Inferior parietal cortex (tissue), 1 donor: ENCODE results near the gene VWA8.
"Not testable (repeated sequence)": the region's sequence is repeated elsewhere in the genome, so short reads cannot be mapped to it uniquely, and the experiment has no call there.

Source experiments
- DNase-seq: peaks from one replicate; pipeline ENCODE4 v3.0.0-alpha.2; 2016; ENCODE audit errors: extremely low spot score

Gene VWA8

DNA sequence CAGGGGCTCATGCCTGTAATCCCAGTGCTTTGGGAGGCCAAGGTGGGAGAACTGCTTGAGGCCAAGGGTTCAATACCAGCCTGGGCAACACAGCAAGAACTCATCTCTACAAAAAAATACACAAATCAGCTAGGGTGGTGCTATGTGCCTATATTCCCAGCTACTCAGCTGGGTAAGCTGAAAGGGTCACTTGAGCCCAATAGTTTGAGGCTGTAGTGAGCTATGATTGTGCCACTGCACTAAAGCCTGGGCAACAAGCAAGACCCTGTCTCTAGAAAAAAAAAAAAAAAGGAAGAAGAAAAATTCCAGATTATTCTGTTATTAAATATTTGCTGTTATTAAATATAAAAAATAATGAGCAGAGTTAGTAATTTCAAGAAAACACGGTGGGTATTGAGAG, 372.5 kb downstream of the VWA8 start:
- DNase-seq, result no peak

GRCh38 chr13:41587490-41587889, 373.4 kb downstream of the VWA8 start:
- no peak for DNase-seq

DNA sequence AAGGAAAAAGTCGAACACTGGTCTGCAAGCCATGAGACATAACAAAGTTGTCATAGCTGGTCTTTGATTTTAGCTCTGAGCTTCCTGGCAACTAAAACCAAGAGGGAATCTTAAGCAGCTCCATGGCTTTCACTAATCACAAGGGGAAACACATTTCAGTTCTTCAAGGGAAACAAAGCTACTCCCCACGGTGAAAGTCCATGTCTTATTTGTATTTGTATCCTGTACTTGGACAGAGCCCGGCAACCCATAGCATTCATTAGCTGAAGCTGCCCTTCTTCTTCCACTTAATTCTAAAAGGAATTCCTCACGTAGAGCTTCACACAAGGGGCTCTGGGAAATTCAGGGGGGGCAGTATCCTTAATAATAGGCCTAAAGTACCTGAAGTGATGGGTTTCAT, 374.7 kb downstream of the VWA8 start:
- DNase-seq, result no peak

DNA sequence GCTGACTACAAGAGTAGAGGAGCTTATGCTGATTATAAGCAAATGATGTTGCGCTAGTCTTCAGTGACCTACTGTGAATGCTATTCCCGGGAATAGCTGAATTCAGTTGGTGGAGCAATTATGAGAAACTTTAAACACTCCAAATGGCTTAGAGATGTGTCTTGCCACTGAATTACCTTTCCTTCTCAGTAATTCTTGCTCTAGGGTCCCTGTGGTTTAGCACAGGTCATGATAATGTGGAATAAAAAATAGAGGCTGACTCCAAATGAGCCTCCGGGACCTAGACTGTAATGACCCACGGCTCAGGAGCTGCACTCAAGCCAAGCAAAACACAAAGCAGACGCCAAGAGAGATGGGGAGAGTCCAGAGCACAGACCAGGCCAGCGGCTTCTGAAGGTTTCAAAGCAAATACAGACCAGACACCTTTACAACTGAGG, 378.9 kb downstream of the VWA8 start:
- DNase-seq, result no peak

DNA sequence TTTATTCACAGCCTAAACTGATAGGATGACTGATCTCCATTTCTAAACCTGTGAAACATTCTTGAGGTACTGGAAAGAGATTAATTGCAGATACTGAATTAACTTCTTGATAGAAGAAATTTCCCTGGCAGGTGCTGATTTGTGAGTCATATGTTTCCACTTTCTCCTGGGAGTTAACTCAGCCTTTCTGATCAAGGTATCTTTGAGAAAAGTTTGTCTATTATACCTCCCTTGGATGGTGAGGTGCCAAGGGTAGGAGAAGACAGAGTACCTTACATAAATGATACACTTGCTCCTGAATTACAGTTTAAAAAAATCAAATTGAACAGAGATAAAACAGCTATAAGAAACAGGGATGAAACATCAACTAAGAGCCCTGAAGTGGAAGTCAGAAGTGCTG, 380.6 kb downstream of the VWA8 start:
- no peak for DNase-seq

GRCh38 chr13:41579881-41580280, 381.0 kb downstream of the VWA8 start:
- DNase-seq, result no peak

GRCh38 chr13:41579168-41579567, 381.7 kb downstream of the VWA8 start:
- DNase-seq, result no peak

DNA sequence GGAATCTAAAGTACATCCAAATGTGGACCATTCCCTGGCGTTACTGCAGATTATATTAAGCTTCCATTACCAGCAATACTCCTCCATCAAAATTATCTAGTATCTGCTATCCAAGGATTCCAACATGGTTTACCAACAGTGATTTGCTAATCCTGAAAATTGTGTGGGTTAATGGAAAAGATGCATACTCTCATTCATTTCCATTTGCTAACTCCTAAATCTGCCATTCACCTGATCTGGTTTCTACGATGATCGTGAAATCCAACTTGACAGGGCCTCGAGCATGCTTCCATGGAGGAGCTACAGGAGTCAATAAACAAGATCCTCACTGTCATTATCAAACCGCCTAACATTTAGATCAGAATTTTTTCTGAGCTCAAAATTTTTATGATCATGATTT, 382.5 kb downstream of the VWA8 start:
- DNase-seq, result no peak

DNA sequence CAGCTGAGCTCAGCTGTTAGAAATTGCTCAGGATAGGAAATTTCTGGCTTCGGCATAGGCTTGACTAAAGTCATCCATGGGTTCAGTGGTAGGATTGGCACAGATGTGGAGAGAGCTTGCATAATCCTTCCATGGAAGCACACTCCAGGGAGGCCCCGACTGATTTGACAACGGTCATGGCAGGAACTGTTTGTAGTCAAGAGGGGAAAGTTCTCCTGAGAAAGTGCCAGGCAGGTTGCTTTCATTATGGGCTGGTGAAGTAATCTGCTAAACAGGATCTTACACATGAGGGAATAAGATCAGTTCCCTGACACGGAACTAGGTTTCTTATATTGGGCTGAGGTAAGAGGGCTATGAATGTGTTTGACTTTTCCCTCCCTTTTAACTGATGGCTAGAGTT, 383.5 kb downstream of the VWA8 start:
- no peak for DNase-seq

GRCh38 chr13:41573640-41574039, 387.3 kb downstream of the VWA8 start:
- DNase-seq, result not testable (repeated sequence)

- not testable (repeated sequence) for DNase-seq
Measured at GRCh38 chr13:41571817-41572340, 389.0 kb downstream of the VWA8 start.

DNA sequence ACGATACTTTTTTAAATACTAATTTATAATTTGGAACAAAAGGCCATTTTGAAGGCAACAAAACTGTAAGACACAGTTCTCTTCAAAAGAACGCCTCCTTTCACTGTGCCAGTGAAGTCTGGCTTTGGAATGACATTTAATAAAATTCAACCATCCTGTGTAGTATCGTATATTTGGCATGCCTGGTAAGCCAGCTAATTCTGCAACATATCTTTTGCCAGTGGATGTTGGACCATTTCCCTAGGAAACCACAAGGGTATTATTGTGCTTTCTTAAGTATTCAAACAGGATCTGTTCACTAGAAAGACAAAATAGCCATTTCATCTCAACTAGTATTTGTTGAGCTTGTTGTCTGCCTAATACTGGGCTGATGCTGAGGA, 391.9 kb downstream of the VWA8 start:
- peak; percentile 74 for DNase-seq

- peak; percentile 53 for DNase-seq
Measured at GRCh38 chr13:41568143-41568971, 392.6 kb downstream of the VWA8 start.

- DNase-seq, result no peak
Measured at GRCh38 chr13:41567363-41567762, 393.5 kb downstream of the VWA8 start.

DNA sequence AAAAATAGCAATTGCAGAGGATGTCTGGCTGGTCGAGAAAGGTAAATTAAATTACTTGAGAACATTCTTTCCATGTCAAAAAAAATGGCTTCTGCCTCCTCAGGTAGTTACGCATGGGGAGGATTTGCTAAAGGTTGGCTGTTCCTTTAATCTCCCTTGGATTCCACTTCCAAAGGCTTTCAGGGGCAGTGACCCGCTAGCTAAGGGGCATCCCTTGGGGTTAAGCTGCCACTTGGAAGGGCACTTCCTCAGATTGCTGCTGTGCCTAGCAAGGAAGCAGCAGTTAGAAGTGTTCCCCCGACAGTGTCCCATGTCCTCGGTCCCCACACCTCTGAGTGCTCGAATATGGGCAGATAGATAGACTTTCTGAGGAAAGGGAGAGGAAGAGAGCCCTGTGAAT, 395.1 kb downstream of the VWA8 start:
- DNase-seq, result no peak

GRCh38 chr13:41565216-41565615, 395.7 kb downstream of the VWA8 start:
- DNase-seq, result peak; percentile 66

DNA sequence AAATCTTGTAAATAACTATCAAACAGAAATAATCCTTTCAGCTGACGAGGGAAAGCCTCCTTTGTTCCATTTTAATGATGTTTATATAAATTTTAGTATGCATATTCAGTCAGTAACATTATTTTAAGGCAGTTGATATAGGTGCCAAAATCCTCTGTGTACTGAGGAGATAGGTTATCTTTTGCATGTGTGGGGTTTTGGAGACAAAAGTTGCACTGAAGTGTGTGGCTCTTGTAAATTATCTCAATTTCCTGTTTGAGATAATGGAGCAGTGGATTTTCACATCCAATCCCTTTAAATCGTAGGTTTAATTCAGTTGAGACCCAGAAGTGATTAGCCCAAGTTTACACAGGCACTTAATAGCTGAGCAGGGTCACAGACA, 396.9 kb downstream of the VWA8 start:
- no peak for DNase-seq

- peak; percentile 56 for DNase-seq
Measured at GRCh38 chr13:41563341-41563983, 397.4 kb downstream of the VWA8 start.

DNA sequence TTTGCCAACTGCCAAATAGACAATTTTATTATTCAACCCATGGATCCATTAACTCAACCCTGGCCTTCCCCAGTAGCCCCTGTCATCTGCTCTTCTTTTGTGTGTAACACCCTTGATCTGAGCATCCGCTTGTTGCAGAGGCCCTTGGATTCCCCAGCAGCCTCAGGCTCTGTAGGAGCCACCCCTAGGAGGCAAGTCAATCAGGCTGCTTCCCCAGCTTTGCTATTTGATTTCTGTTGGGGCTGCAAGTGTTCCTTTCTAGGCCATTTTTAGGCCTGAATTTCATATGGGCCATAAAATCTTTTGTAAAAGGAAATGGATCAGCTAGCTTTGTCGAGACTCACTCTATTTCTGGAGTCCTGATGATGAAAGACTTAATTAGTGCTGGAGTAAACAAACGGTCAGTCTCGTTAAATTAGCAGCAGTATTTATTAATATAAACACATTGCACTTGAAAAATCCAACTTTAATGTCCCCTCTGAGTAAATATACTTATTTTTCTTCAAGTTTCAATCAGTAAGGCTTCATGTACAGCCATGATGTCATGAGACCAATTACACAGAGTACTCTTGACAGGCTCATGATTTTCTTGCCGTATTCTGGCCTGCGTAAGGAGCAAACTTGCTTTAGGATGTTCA, 398.2 kb downstream of the VWA8 start:
- peak; percentile 61 for DNase-seq

- peak; percentile 85 for DNase-seq
Measured at GRCh38 chr13:41562083-41562482, 398.8 kb downstream of the VWA8 start.

DNA sequence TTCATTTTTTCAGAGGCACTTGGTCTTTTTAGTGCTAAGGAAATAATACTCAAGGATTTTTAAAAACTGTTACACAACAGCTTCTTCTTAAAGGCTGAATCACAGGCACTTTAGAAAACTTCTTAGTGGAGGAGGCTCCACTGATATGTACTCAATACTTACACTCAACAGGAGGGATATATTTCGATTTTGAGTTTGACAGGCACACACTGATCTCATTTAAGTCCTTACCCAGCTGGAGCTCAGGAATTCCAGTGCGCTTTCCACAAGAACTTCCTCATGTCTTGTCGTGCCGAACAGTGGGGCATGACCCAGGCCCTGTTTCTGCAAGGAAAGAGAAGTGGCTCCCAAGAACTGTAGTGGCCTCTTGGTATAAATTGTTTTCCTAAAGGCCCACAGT, 399.7 kb downstream of the VWA8 start:
- no peak for DNase-seq

- no peak for DNase-seq
Measured at GRCh38 chr13:41558781-41559560, 401.9 kb downstream of the VWA8 start.
